Peyer's patch (tissue), 4 donors: ENCODE measurements around the gene KIF18B.

ENCODE experiments used
- POLR2A ChIP-seq, 2 donors: fragments of 450-650 bp; IDR thresholded peaks; one replicate each; pipeline ENCODE4 v1.5.1; 2017; ENCODE audit warnings: antibody characterized with exemption in 2 of 2, mild to moderate bottlenecking in 2 of 2, moderate library complexity in 2 of 2
- TF ChIP-seq, protein P1 (sequence below), 6 experiments: fragments of 450-650 bp in 4 of 6; fragments of 200-600 bp in 2 of 6; sonication (generic) in 1 of 6; IDR thresholded peaks; one replicate each; pipeline ENCODE4 v1.5.1; 2017 to 2019; ENCODE audit warnings: antibody characterized with exemption in 6 of 6, mild to moderate bottlenecking in 3 of 6, moderate library complexity in 1 of 6

DNA sequence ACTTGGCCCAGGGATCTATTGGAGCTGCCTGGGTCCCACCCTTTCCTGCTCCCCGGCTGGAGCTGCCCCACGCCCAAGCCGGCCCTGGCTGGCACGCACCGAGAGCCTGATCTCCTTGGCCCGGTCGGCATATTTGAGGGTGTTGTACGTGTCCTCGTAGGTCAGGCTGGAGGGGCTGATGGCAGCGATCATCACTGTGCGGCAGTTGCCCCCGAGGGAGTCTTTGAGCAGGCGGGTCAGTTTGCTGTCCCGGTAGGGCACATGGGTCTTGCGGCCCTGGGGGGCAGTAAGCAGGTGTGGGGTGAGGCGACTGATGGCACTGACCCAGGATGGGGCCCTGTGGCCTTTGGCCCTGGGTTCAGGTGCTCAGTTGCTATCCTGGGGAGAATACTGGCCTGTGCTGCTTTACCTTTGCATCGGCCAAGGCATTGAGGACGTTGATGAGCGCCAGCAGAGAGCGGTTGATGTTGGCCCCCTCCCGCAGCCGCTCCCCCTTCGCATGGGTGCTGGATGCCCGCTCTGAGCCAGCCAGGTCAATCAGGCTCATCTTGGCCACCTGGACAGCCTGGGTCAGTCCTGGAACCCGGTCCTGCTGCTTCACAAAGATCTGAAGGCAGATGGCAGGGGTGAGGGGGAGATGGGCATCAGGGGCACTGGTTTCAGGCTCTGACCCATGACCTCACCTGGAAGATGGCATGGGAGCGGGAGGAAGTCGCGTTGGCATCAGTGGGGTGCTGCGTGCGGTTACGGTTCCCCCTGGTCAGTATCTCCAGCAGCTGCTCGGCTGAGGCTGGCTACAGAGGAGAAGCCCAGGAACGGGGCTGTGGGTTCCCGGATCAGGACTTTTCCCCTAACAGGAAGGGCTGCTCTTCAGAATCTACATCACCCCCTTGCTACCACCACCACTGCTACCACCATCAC is 13.5 kb downstream of the KIF18B start:
- no peak for TF ChIP-seq POLR2A (IDR thresholded peaks at IDR 0.05)
- TF ChIP-seq, protein P1, sequence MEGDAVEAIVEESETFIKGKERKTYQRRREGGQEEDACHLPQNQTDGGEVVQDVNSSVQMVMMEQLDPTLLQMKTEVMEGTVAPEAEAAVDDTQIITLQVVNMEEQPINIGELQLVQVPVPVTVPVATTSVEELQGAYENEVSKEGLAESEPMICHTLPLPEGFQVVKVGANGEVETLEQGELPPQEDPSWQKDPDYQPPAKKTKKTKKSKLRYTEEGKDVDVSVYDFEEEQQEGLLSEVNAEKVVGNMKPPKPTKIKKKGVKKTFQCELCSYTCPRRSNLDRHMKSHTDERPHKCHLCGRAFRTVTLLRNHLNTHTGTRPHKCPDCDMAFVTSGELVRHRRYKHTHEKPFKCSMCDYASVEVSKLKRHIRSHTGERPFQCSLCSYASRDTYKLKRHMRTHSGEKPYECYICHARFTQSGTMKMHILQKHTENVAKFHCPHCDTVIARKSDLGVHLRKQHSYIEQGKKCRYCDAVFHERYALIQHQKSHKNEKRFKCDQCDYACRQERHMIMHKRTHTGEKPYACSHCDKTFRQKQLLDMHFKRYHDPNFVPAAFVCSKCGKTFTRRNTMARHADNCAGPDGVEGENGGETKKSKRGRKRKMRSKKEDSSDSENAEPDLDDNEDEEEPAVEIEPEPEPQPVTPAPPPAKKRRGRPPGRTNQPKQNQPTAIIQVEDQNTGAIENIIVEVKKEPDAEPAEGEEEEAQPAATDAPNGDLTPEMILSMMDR (IDR thresholded peaks at IDR 0.05), result no peak
